Kidney epithelial cell (primary cell): Measurements from ENCODE around the gene AGR3. TPM values are rescaled to one million over a fixed set of nuclear protein-coding genes. Genes with fewer than 3 reads are reported as not detected.

ENCODE experiments used
- DNase-seq: peaks from one replicate; pipeline ENCODE4 v3.0.0-alpha.2; 2010; ENCODE audit warnings: low read depth
- H3K27me3 ChIP-seq: 2 replicates; pipeline ENCODE4 v1.6.0; 2011; ENCODE audit warnings: low read length; ENCODE audit not compliant: control insufficient read depth, insufficient read depth
- H3K36me3 ChIP-seq: 2 replicates; pipeline ENCODE4 v1.5.1; 2011; ENCODE audit warnings: low read length; ENCODE audit not compliant: control insufficient read depth, insufficient read depth
- H3K4me3 ChIP-seq: 2 replicates; pipeline ENCODE4 v1.5.1; 2011; ENCODE audit warnings: low read depth, mild to moderate bottlenecking, control low read depth, low read length
- CTCF ChIP-seq: IDR thresholded peaks from 2 replicates; pipeline ENCODE4 v1.5.1; 2011; ENCODE audit warnings: mild to moderate bottlenecking, moderate library complexity, low read length, control low read depth, inconsistent platforms; ENCODE audit not compliant: insufficient read depth, poor library complexity, severe bottlenecking
- total RNA-seq: library from RNA; depleted of rRNA; stranded (reverse); fragments of >200 nt; gene quantifications from 2 replicates; pipeline ENCODE4 v1.2.3, GENCODE V29; 2015

The AGR3 gene
- total RNA-seq, 1 donor from 2014 or later, result not detected

- DNase-seq, result no peak
- no peak for TF ChIP-seq CTCF
Observed at GRCh38 chr7:16916105-16916639, 34.4 kb upstream of the AGR3 start.

DNA sequence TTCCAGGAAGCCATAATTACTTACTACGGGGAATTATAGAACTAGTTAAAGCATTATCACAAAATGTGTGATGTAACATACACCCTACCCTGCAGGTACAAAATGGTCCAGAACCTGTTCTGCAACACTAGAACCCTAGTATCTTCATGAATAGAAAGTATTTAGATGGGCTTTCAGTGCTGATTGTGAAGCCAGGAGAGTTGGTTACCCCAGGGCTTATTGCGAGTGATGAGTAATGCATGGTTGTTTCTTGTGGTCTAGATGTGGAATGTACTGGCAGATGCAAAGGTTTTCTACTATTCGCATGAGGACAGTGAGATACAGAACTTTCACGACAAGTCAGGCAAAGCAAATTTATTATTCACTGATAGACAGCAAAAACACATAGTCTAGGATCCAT is 33.6 kb upstream of the AGR3 start:
- Histone ChIP-seq H3K4me3 (no peak overlapping the region), H3K27me3 (no peaks in the 10 kb centered on the region), H3K36me3 (no peaks in the 10 kb centered on the region)
- peak; percentile 77 for DNase-seq
- no peak for TF ChIP-seq CTCF

More at GRCh38 chr7:16916105-16916639, 34.4 kb upstream of the AGR3 start:
- no peak overlapping the region for H3K4me3 ChIP-seq
- H3K27me3 ChIP-seq, result no peaks in the 10 kb centered on the region
- H3K36me3 ChIP-seq, result no peaks in the 10 kb centered on the region

DNA sequence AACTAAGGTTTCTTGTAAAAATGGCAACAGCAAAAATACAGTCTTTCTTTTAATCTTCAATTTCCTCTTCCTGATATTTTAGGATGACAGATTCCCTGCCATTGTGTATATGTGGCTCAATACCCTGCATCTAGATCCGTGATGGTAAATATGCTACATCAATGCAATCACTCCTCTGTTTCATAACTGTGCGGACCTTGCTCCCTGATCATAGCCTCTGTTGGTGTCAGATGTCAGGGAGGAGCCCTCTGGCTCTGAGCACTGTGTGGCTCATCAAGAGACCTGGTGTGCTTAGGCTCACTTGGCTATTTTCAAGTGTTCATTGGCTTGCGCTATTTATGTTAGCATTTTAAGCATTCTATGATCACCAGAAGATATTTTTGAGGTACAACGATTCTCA is 33.0 kb upstream of the AGR3 start:
- Histone ChIP-seq H3K4me3 (no peak overlapping the region), H3K36me3 (no peaks in the 10 kb centered on the region), H3K27me3 (no peaks in the 10 kb centered on the region)
- TF ChIP-seq CTCF, result no peak
- DNase-seq, result no peak

DNA sequence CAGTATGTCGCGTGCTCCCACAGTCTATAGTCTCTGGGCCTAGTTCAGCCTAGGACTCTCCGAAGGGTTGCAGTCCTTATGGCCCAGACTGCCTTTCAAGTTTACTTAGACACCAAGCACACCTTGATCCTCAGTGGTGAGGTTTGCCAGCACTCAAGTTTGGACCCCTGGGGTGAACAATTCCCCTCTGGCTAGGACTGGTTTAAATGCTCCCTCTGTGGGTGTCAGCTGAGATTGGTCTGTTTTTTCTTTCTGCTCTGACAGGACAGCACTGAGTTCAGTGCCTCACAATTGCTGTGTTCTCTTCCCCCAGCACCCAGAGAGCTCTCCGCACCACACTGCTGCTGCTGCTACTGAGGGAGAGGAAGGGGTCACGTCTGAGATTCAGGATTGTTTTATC is 31.9 kb upstream of the AGR3 start:
- Histone ChIP-seq H3K27me3 (no peaks in the 10 kb centered on the region), H3K4me3 (no peak overlapping the region), H3K36me3 (no peaks in the 10 kb centered on the region)
- no peak for DNase-seq
- TF ChIP-seq CTCF, result no peak

GRCh38 chr7:16912540-16912939 is 30.8 kb upstream of the AGR3 start:
- Histone ChIP-seq H3K36me3 (no peaks in the 10 kb centered on the region), H3K4me3 (no peak overlapping the region), H3K27me3 (no peaks in the 10 kb centered on the region)
- TF ChIP-seq CTCF, result no peak
- no peak for DNase-seq

DNA sequence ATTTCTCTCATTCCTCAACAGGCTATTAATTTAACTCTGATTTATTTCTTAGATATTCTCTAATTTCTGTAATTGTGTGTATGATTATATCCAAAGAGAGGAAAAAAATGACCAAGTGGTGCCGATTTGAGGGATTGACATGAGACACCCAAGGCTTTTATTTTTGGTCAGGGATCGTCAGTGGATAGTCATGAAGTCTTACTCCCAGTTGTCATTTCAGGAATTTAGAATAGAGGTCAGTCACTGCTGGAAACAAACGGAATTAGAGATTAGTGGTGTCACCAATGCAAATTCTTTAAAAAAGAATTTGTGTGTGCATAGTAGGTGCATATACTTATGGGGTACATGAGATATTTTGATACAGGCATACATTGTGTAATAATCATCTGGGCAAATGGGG is 26.8 kb upstream of the AGR3 start:
- no peaks in the 10 kb centered on the region for H3K36me3 ChIP-seq
- H3K27me3 ChIP-seq, result no peaks in the 10 kb centered on the region
- H3K4me3 ChIP-seq, result no peak overlapping the region
- no peak for DNase-seq
- no peak for TF ChIP-seq CTCF
